Muscle of arm (tissue), 14 donors: ENCODE measurements around the gene WDR55. TPM values are rescaled to one million over a fixed set of nuclear protein-coding genes. Genes with fewer than 3 reads are reported as not detected.
"Not testable (repeated sequence)": the region's sequence is repeated elsewhere in the genome, so short reads cannot be mapped to it uniquely, and the experiment has no call there.

Experiments used
- DNase-seq: peaks from one replicate; pipeline ENCODE4 v3.0.0-alpha.2; 2013
- long read RNA-seq, 11 donors: transcript quantifications; one replicate each; lab custom pipeline, GENCODE V29; 2026
- polyA plus RNA-seq, 12 donors: library from polyadenylated mRNA; unstranded; fragments of 120-200 nt; gene quantifications; one replicate each; pipeline ENCODE4 v1.2.1, GENCODE V29; 2013; ENCODE audit not compliant: insufficient read length in 12 of 12

Gene WDR55
- 10 to 100 TPM in 11 of 12 donors, not detected in 1; 11.1 to 17.2 (median 13.0) TPM for polyA plus RNA-seq
- long read RNA-seq, donor 1 = 0 reads
- long read RNA-seq, donor 2, full-length matches to known transcripts = 5 of 5 reads
- long read RNA-seq, donor 2, partial matches to known transcripts = 0 of 5 reads
- long read RNA-seq, donor 2, other reads (novel, unspliced or antisense) = 0 of 5 reads
- long read RNA-seq, donor 3, full-length matches to known transcripts = 4 of 4 reads
- long read RNA-seq, donor 3, partial matches to known transcripts = 0 of 4 reads
- long read RNA-seq, donor 3, other reads (novel, unspliced or antisense) = 0 of 4 reads
- long read RNA-seq, donor 4, full-length matches to known transcripts = 1 of 1 reads
- long read RNA-seq, donor 4, partial matches to known transcripts = 0 of 1 reads
- long read RNA-seq, donor 4, other reads (novel, unspliced or antisense) = 0 of 1 reads
- long read RNA-seq, donor 5, full-length matches to known transcripts = 4 of 4 reads
- long read RNA-seq, donor 5, partial matches to known transcripts = 0 of 4 reads
- long read RNA-seq, donor 5, other reads (novel, unspliced or antisense) = 0 of 4 reads
- long read RNA-seq, donor 6, full-length matches to known transcripts = 2 of 10 reads
- long read RNA-seq, donor 6, partial matches to known transcripts = 8 of 10 reads
- long read RNA-seq, donor 6, other reads (novel, unspliced or antisense) = 0 of 10 reads
- long read RNA-seq, donor 7, full-length matches to known transcripts = 2 of 2 reads
- long read RNA-seq, donor 7, partial matches to known transcripts = 0 of 2 reads
- long read RNA-seq, donor 7, other reads (novel, unspliced or antisense) = 0 of 2 reads
- long read RNA-seq, donor 8, full-length matches to known transcripts = 2 of 2 reads
- long read RNA-seq, donor 8, partial matches to known transcripts = 0 of 2 reads
- long read RNA-seq, donor 8, other reads (novel, unspliced or antisense) = 0 of 2 reads
- long read RNA-seq, donor 9 = 0 reads
- long read RNA-seq, donor 10, full-length matches to known transcripts = 4 of 4 reads
- long read RNA-seq, donor 10, partial matches to known transcripts = 0 of 4 reads
- long read RNA-seq, donor 10, other reads (novel, unspliced or antisense) = 0 of 4 reads
- long read RNA-seq, donor 11, full-length matches to known transcripts = 6 of 6 reads
- long read RNA-seq, donor 11, partial matches to known transcripts = 0 of 6 reads
- long read RNA-seq, donor 11, other reads (novel, unspliced or antisense) = 0 of 6 reads

- DNase-seq = peak; percentile 93
These were observed at the start of gene WDR55 for GRCh38 chr5:140664359-140665119. WDR55 (plus strand) TSS chr5:140664904; CDS start chr5:140664913, 9 bp downstream.

GRCh38 chr5:140622301-140622700 is 42.4 kb upstream of the WDR55 start:
- DNase-seq = no peak

GRCh38 chr5:140623061-140623460 is 41.6 kb upstream of the WDR55 start:
- not testable (repeated sequence) for DNase-seq

- DNase-seq = not testable (repeated sequence)
These were observed 39.8 kb upstream of the WDR55 start for GRCh38 chr5:140624886-140625285.

- DNase-seq = no peak
These were observed 36.7 kb upstream of the WDR55 start for GRCh38 chr5:140627972-140628371.

- DNase-seq = no peak
These were observed 36.0 kb upstream of the WDR55 start for GRCh38 chr5:140628711-140629110.

- DNase-seq = no peak
These were observed 34.2 kb upstream of the WDR55 start for GRCh38 chr5:140630292-140631035.

GRCh38 chr5:140631036-140631417 is 33.7 kb upstream of the WDR55 start:
- DNase-seq = no peak

- DNase-seq = no peak
These were observed 32.8 kb upstream of the WDR55 start for GRCh38 chr5:140631831-140632365.

GRCh38 chr5:140632366-140633020 is 32.2 kb upstream of the WDR55 start:
- peak; percentile 36 for DNase-seq

GRCh38 chr5:140633021-140633471 is 31.7 kb upstream of the WDR55 start, which contains the start of gene CD14:
CD14 (minus strand) TSS chr5:140633175; CDS start chr5:140633071, 104 bp downstream.
- no peak for DNase-seq

- DNase-seq = no peak
These were observed 31.2 kb upstream of the WDR55 start for GRCh38 chr5:140633501-140633900.

GRCh38 chr5:140634103-140634502 is 30.6 kb upstream of the WDR55 start:
- no peak for DNase-seq

- no peak for DNase-seq
These were observed 29.1 kb upstream of the WDR55 start for GRCh38 chr5:140635291-140636257.

GRCh38 chr5:140637371-140638100 is 27.2 kb upstream of the WDR55 start:
- no peak for DNase-seq

GRCh38 chr5:140638898-140639147 is 25.9 kb upstream of the WDR55 start:
- DNase-seq = not testable (repeated sequence)

- DNase-seq = peak; percentile 93
These were observed 25.3 kb upstream of the WDR55 start, which contains the start of gene TMCO6 for GRCh38 chr5:140639148-140639981. TMCO6 (plus strand) TSS chr5:140639451; CDS start chr5:140639528, 77 bp downstream.
